ENCODE measurements around the gene MSL3B.

Gene MSL3B

DNA sequence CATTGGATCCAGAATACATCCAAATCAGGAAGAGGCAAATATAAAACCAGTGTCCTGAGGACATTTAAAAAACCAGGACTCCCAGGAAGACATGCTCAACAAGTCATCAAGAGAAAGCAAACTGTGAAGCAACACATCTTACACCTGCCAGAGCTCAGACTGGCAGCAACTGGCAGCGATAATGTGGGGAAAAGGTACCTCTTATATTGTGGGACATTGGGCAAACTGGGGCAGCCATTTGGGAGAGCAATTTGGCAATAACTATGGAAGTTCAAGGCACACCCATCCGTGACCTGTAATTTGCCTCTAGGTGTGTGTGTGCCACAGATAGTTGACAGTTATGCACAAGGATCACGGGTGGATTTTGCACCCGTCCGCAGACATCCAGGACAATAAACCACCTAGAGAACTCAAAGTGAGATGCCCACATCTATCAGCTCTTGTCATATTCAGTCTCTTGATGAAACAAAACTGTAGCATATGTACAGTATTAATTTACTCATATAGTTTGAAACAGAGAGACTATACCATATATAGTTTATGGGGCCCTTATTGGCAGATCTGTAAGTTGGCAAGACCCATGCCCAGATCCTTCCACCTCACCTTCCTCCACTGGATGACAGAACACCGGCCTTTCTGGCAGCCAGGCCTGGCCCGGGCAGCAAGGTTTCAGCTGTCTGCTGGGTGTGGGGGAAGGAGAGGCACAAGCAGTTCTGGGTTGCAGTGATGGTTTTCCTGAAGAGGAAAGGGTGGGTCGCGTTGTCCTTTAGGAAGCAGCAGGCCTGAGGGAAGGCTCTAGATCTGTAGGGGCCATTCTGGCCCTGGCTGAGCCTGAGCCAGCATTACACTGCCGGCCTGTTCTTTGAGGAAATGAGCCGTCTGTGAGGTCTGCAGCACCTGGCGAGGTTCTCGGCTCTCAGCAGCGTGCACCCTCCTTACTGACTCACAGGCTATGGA lies 32.7 kb downstream of the MSL3B start:
- FAIRE-seq: no peak

DNA sequence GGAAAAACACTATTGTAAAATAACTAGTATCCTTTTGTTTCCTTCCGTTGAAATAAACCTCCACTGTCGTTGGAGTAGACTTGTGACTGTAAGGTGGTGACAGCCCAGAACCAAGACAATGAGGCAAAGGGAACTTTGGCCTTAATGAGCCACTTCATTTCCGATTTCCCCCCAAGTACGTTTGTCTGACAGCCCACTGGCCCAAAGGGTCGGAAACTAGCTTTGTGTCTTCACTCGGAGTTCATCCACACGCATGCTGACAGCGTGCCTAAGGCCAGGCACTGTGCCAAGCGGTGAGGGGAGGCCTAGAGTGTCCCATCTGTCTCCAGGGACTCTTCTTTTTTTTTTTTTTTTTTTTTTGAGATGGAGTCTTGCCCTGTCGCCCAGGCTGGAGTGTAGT lies 34.8 kb downstream of the MSL3B start:
- DNase-seq (ENCODE audit: low spot score): no peak
- FAIRE-seq: no peak

More for the DNA sequence above, 32.7 kb downstream of the MSL3B start:
- DNase-seq (ENCODE audit: low spot score): no peak

DNA sequence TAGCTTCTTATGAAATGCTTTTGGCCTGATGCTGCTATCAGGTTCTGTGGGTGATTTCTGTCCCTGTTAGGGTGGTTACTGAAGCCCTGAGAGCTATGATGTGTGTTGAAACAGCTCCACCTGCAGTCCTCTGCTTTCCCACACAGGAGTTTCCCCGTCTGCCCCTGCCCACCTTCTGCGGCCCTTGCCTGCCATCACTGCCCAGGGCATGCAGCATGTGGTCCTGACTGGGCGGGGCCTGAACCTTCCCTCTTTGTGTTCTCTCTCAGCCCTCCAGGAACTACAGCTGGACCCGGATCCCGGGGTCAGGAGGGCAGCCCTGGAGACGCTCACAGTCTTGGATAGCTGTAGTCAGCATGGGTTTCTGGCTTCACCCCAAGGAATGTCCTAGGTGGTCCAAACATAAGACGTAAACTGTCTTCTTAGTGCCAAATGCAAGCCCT lies 35.3 kb downstream of the MSL3B start:
- FAIRE-seq: peak; percentile 73
- DNase-seq (ENCODE audit: low spot score): peak; percentile 84

DNA sequence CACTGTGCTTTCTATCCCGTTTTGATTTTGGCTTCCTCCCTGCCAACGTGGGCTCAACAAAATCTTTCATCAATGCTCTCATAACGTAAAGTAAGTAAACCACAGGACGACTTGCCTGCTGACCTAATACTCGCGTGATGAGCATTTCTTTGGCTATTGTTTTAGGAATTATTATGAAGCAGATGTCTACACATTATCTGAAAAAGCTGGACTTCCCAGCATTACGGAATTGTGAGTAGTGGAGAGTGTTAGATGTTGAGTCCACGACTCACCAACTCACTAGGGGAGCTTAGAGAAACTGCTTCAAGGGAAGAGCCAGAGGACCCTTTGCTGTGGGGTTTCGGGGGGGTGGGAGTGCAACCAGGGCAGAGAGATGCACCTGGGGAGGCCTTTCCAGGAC lies 35.8 kb downstream of the MSL3B start:
- DNase-seq (ENCODE audit: low spot score) (peak; percentile 58), FAIRE-seq (no peak)

DNA sequence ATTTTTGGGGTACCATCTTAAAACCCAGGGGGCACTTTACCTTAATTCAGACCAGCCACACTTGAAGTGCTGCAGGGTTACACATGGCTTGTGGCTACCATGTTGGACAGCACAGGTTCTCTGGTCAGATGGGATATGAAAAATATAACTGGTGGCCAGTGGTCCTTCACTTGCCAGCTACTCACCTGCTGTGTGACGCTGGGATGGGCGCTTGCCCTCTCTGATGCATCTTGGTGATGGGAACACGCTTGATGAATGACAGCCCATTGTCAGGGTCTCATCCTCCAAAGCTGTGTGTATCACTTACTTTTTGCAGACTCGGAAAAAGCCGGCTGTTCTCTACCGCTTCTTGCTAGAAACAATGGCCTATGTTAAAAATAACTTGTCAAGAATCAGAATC lies 36.3 kb downstream of the MSL3B start:
- DNase-seq (ENCODE audit: low spot score): no peak
- FAIRE-seq: no peak

DNA sequence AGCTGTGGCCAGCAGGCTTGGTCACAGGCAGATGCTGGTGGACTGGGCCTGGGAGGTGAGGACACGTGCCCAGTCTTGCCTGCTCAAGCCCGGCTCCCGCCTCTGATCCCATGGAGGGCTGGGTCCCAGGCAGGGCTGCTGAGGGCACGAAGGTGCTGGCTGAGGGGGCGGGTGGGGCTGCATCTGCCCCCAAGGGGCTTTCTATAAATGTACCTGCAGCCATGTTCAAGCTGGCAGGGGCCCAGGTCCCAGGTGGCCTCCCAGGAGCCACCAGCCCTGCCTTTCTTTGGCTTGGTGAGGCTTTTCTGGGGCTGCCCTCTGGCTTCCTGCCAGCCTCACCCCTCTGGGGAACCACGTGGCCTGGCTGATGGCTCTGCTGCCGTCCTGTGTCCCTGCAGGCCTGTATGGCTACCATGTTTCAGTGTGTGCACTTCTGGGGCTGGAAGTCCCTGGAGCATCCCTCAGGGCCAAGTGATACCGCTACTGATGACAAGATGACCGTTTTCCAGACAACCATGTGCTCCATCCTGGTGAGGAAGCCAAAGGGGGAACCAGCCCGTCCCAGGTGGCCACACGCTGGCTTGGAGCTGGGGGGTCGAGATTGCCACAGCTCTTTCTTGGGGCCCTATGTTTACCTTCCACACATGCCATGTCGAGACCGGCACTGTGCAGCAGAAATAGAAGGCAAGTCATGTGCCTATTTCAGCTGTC lies 37.0 kb downstream of the MSL3B start:
- DNase-seq (ENCODE audit: low spot score) (no peak), FAIRE-seq (no peak)

DNA sequence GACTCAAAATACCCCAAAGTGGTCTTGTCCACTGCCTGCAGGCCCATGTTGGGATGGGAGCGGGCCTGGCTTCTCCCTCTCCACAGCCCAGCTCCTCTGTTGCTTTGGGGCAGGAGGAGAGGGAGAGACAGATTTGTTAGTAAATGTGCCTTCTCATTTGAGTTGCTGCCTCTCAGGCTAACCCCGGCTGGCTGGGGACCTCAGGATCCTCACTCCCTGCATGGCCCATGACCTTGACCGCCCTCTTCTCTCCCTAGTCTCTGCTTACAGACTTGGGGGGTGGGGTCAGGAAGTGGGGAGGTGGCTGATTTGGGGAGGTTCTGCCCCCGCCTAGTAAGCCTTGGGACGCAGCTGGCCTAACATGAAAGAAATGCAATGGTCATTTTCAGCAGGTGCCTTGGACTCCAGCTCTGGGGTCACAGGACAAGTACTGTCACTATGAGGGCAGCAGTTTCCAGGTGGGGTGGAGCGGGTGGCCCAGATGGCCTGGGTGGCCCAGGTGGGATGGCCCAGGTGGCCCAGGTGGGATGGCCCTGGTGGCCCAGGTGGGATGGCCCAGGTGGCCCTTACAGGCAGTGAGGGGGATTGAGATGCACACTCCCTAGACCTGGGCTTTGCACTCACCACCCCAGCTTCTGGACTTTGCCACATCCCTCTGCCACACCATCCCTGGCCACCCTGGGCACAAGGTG lies 37.9 kb downstream of the MSL3B start:
- DNase-seq (ENCODE audit: low spot score) (no peak), FAIRE-seq (no peak)

DNA sequence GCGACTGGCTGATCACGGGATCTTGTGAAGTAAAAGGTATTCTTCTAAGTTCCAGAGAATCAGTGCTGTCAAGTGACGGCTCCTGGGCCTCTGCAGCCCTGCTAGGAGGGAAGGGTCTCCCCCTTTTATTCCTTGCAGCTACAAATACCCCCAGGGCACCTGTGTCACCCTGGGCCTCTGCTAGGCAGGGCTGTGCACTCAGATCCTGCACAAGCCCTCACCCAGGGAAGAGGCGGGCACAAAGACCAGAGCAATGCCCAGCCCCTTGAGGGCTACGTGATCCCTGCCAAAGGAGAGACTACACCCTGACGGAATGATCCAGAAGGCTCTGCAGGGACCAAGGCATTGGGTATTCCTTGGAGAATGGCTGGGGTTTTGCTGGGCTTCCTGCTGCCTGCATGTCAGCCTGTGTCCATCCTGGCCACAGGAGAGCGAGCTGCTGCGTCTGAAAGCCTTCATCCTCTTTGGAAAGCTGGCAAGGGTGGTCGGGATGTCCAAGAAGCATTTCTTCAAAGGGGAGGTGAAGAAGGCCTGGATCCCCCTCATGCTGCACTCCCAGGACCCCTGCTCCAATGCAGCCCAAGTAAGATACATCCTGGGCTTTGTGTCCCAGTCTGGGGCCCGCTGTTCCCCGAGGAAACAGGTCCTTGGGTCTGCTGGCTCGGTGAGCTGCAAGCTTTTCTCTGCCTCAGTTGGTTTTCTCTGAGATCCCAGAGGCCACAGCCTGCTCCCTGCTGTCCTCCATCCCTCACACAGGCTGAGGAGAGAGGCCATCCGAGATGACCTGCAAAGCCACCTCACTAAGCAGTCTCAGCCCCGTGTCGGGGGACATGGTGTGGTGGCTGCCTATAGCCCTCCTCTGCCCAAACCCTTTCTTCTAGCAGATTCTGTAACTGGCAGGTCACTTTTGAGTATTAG lies 38.7 kb downstream of the MSL3B start:
- FAIRE-seq: no peak
- DNase-seq (ENCODE audit: low spot score): no peak

DNA sequence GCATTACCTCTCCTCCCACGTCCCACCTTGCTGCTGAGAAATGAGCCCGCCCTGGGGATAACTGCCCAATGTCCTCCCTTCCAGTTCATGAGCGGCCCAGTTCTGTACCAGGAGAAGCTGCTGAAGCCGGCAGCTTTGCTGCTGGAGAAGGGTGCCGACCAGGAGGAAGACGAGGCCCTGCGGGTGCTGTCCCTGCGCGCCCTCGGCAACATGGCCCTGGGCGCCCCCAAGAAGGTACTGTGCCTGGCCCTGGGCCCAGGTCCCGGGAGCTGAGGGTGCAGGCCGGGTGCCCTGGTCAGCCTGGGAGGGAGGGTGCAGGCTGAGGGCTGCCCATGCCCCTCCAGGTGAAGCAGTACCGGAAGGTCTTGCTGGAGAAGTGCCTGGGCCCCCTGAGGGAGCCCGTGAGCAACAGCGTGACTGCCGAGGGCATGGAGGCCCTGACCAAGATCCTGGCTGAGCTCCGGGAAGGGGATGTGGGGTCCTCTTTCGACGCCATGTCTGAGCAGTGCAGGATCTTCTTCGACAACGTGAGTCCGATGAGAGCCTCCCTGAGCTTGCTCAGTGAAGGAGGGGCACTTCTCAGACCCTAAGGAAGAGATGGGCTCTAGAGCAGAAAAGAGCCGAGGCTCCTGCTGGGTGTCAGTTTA lies 39.5 kb downstream of the MSL3B start:
- no peak for FAIRE-seq
- no peak for DNase-seq (ENCODE audit: low spot score)

DNA sequence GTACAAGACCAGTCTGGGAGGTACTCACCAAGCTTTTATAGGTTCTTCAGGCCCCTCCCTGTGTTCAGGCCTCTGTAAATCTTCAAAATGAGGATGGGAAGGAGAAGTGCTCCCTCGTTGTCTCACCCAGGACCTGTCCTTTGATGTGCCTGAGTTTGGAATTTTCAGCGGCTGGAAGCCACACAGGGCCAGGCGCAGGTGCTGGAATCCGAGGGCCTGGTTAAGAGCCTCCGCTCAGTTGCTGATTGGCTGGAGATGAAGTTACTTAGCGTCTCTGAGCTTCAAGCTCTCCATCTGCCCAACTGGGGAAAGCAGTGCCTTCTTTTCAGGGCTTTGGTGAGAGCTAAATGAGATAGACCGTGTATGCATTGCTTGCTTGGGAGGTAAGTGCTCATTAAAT lies 43.8 kb downstream of the MSL3B start:
- DNase-seq (ENCODE audit: low spot score) (no peak), FAIRE-seq (no peak)

DNA sequence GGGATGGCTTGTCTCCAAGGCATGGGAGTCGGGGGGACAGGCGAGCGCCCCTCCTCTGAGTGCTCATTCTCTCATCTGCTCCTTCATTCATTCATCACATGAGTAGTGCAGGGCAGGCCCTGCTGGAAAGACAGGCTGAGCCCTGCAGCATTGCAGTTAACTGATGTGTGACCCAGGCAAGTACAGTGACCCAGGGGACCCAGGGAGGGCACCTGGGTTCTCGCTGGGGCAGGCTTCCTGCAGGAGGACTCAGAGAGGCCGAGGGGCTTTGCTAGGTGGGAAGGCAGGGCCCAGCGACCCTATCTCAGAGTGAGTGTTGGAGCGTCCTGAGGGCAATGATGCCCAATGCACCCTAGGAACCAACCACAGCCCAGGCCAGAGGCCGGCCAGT lies 44.5 kb downstream of the MSL3B start:
- DNase-seq (ENCODE audit: low spot score) (no peak), FAIRE-seq (no peak)

DNA sequence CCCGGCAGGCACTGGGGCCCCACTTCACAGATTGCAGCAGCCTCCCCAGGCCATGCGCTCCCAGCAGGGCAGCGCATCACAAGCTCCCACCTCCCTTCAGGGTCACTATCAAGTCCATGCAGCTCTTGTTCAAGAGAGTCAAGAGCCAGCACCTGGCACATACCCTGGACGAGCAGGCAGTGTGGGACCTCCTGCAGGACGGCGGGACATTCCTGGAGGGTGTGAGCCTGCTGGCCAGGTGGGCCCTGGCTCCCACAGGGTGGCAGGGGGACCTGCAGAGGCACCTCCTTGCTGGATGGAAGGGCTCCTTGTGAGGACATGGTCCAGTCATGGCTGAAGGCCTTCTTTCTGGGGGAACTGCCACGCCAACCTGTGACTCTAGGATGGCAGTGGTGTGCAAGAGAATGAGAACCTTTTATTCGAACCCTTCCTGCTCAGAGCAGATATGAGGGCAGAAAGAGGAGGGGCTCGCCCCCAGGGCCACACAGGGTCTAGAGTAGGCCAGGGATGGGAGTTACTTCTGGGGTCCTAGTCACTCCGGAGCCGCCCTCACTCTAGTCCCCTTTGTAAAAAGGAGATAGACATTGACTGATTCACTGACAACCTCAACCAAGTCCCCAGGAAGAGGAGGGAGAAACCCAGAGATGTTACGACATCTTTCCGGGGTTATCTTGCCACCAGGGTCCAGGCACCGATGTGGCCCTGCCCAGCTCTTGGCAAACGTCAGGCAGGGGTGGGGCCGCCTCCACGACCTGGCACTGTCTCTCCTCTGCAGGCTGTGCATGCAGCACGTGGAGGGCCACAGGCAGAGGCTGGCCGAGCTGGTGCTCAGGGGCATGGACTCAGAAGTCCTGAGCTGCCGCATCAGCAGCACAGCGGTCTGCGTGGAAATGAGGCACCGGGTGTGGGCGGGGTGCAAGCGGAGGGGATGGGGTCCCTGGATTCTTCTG lies 45.1 kb downstream of the MSL3B start:
- FAIRE-seq (no peak), DNase-seq (ENCODE audit: low spot score) (no peak)

DNA sequence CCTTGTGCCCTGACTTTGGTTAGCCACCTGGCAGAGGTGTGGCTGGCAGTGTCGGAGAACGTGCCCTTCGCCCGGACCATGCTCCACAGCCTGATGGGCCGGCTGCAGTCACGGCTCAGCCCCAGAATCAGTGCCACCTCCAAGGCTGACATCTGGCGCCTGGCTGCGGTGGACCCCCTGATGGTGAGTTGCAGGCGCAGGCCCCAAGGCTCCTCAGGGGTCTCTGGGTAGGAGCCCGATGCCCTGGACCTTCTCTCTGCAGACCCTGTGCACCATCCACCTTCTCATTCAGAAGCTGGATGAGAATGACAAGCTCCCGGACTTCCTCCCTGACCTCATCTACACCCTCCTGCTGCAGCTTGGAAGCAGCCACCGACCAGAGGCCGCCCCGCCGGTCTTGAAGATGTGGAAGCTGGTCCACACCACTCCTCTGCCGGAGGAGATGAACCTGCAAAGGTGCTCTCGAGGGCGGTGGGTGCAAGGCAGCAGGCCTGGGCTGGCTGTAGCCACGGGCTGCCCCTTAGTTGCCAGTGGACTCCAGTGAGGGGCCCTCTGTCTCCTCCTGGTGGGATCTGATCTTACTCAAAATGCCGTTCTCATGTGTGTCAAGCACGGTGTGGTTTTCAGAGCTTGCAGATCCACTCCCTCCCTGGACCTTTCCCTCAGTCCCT lies 46.0 kb downstream of the MSL3B start:
- FAIRE-seq (no peak), DNase-seq (ENCODE audit: low spot score) (no peak)

DNA sequence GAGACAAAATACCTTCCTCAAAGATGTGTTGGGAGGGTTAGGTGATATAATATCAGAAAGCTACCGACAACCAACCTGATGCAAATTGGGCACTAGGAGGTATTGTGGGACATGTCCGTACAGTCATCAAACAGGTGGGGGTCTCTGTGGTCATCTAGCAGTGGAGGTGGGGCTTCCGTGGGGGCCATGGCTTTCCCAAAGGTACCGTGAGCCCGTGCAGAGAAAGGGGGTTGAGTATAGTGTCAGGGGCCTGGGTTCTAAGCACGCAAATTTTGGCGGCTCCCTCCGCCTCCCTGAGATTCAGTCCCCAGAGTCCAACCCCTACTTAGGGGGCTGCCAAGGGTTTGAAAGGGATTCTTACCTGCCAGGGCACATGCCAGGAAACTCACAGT lies 46.5 kb downstream of the MSL3B start:
- no peak for FAIRE-seq
- no peak for DNase-seq (ENCODE audit: low spot score)

DNA sequence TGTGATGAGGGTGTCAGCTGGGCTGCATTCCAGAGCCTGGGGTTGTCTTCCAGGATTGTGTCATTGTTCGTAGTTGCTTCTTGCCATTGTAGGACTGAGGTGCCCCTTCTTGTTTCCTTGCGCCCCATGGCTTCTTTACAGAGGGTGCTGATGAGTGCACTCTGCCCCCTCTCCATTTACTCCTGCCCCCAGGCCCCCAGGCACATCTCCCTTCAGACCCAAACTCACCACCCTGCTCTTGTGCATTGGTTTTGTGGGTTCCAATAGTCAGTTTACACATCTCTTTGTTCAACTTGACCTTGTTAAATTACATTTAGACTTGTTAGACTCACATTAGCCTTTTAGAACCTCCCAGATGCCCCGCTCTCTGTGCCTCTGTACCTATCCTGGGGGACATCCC lies 47.0 kb downstream of the MSL3B start:
- DNase-seq (ENCODE audit: low spot score) (no peak), FAIRE-seq (no peak)

DNA sequence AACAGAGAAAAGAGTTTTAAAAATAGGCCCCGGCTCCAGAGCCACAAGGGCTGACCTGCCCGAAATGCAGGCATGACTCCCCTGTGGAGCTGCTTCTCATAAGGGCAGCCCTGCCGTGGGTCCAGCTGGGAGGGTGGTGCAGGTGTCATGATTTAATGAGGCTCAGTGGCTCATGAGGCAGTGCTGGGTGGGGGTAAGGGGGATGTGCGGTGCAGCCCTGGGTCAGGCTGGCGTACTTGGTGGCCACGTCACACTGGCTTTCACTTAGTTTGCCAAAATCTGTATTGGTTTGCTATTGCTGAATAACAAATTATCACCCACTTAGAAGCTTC lies 47.4 kb downstream of the MSL3B start:
- FAIRE-seq: no peak

DNA sequence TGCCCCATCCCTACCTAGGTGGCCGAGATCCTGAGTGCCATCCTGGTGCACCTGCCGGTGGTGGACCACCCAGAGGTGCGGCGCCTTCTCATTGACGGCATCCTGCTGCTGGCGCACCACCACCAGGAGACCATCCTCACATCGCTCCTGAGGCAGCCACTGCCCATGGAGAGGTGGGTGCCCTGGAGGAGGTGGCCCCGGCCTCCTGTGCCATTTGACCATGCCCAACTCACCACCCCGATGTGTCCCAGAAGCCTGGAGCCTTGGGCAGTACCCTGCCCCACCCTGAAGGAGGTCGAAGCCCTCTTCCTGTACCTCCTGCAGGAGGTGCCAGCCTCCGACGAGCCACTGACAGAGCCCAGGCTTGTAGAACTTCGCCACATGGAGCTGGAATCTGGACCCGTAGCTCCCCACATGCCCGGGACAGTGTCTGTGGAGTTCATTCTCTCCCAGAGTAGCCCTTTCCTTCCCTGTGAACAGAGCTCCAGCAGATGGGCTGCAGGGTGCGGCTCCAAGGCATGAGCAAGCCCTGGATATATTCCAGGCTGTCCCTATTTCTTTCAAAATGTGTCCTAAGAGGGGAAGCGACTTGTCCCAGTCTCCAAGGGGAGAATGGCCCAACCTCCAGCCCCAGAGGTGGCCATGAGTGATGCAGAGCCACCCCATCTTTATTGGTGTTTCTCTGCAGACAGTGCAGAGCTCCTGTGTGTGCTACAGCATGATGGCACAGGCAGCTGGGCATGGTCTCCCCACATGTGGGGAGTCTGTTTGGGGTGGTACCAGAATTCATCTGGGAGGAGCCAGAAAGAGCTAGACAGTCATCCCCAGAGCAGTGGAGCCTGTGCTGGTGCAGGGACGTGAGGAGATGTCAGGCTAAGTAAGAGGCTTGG lies 48.1 kb downstream of the MSL3B start:
- DNase-seq (ENCODE audit: low spot score): no peak
- no peak for FAIRE-seq

More for the DNA sequence above, 47.4 kb downstream of the MSL3B start:
- no peak for DNase-seq (ENCODE audit: low spot score)
